ENCODE results near the gene PIP4K2C. TPM values are rescaled to one million over a fixed set of nuclear protein-coding genes. Genes with fewer than 3 reads are reported as not detected.
"Not testable (repeated sequence)": the region's sequence is repeated elsewhere in the genome, so short reads cannot be mapped to it uniquely, and the experiment has no call there.

PIP4K2C gene
- total RNA-seq, 1 donor from 2014 or later, result 24.6 TPM

DNA sequence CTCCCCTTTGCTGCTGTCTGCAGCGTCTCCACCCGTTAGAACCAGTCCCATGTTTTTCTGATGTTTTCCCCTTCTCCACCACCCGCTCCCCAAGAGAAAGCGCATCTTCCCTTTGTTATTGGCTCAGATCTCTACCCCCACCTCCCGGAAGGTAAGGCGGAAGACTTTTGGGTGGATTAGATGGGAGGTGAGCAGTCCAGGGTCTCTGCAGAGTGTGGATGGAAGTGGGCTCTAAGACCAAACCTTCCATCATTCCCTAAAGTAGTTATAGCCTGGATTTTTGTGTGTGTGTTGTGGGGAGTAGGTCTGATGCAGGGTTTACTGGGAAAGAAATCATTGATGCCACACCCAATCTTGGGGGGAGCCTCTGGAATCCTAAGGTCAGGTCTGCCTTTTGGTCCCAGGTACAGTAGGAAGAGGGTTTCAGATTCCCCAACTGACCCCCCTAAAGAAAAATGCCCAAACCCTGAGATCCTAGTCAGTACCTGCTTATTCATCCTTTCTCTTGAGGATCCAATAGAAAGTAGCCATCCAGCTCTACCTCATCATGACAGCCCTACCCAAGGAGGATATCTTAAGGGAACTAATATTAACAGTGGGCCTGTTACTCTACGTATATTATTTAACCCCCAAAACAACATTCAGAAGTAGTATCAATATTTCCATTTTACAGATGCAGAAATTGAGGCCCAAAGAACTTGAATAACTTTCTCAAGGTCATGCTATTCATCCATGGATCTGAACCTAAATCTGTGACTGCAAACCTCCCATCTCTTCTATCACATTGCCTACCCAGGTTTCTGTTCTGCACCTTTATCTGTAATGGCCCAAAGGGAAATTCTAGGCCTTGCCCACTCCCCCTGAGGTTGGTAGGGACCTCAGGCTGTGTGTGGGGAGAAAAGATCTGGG, 40.1 kb upstream of the PIP4K2C start:
- intact Hi-C loops (cut with micrococcal nuclease), result no loop called here
- peaks cover 7% of the 10 kb centered on the region for H3K36me3 Mint-ChIP-seq (ENCODE audit: low read depth)
- H3K27ac Mint-ChIP-seq, result no peak overlapping the region
- H3K4me1 Mint-ChIP-seq (ENCODE audit: low read depth), result peaks cover 33% of the 10 kb centered on the region
- peaks cover 18% of the 10 kb centered on the region for H3K27me3 Mint-ChIP-seq (ENCODE audit: low read depth)
- H3K9me3 Mint-ChIP-seq, result no peaks in the 10 kb centered on the region
- DNase-seq (ENCODE audit: low spot score), result no peak
- H3K4me3 Mint-ChIP-seq (ENCODE audit: low read depth), result peak overlapping the region; percentile 63

DNA sequence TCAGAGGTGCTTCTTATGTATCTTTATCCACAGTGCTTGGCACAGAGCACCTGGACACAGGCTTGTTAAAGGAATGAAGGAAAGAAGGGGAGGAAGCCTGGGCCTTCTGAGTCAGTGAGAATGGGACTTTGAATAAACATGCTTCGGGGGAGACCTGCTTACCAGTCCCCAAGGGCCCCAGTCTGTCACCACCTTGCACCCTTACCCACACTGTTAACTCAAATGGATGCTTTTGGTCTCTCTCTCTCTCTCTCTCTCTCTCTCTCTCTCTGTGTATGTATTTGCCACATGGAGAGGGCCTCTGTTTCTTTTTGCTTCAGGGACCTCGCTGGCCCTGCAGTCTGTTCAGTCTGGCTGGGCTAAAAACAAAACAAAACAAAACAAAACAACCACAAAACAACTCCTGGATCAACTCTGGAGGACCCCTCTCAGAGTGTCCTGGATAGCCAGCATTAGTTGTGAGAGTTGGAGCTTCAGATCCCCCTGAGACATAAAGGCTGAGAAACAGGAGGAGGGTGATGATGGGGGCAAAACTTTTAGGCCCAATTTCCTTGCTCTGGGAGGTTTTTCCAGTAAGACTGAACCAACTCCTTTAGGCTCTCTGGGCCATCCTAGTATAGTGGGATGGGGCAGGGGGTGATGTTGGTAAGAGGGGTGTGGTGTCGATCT, 39.2 kb upstream of the PIP4K2C start:
- peak overlapping the region; percentile 37 for H3K27ac Mint-ChIP-seq
- intact Hi-C loops (cut with micrococcal nuclease), result no loop called here
- H3K27me3 Mint-ChIP-seq (ENCODE audit: low read depth), result peaks cover 19% of the 10 kb centered on the region
- peak overlapping the region; percentile 3 for H3K4me3 Mint-ChIP-seq (ENCODE audit: low read depth)
- H3K36me3 Mint-ChIP-seq (ENCODE audit: low read depth), result no peaks in the 10 kb centered on the region
- peaks cover 27% of the 10 kb centered on the region for H3K4me1 Mint-ChIP-seq (ENCODE audit: low read depth)
- H3K9me3 Mint-ChIP-seq, result no peaks in the 10 kb centered on the region
- no peak for DNase-seq (ENCODE audit: low spot score)

DNA sequence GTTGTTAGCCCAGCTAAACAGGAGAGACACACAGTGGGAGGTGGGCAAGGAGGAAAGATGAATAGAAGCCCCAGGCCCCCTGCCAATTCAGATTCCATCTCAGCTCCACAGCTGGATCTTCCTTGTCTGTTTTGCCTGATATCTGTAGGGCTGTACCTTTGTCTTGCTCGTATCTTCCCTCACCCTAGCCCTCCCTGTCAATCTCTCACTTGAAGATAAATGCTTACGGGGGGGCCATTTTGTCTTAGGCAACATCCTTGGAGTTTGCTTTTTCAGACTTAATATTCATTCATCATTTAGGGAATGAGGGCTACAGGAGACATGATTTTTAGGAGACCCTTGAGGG, 38.7 kb upstream of the PIP4K2C start:
- Mint-ChIP-seq H3K4me3 (ENCODE audit: low read depth) (no peak overlapping the region), H3K4me1 (ENCODE audit: low read depth) (peaks cover 24% of the 10 kb centered on the region), H3K9me3 (no peaks in the 10 kb centered on the region), H3K27ac (no peak overlapping the region), H3K36me3 (ENCODE audit: low read depth) (no peaks in the 10 kb centered on the region), H3K27me3 (ENCODE audit: low read depth) (peaks cover 19% of the 10 kb centered on the region)
- no peak for DNase-seq (ENCODE audit: low spot score)
- intact Hi-C loops (cut with micrococcal nuclease), result no loop called here

DNA sequence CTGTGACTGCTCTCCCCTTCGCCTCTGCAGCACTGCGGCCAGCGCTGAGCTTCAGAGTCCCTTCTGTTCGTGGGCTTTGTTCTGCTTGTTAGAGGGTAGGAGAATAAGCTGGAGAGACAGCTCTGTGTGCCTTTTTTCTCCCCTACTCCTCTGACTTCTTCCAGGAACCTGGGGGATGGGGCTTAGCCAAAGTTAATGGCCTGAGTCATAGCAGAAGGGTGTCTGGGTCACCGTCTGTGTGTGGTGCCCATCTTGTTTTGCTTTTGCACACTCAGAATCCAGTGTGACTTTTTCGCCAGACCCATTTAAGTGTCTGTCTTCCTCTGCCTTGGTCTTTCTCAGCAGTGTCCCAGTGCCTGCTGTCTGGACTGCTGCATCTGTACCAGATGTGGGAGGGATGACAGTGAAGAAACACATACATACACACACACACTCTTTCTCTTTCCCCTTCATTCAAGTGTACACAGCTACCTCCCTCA, 38.1 kb upstream of the PIP4K2C start:
- peaks cover 17% of the 10 kb centered on the region for H3K27me3 Mint-ChIP-seq (ENCODE audit: low read depth)

DNA sequence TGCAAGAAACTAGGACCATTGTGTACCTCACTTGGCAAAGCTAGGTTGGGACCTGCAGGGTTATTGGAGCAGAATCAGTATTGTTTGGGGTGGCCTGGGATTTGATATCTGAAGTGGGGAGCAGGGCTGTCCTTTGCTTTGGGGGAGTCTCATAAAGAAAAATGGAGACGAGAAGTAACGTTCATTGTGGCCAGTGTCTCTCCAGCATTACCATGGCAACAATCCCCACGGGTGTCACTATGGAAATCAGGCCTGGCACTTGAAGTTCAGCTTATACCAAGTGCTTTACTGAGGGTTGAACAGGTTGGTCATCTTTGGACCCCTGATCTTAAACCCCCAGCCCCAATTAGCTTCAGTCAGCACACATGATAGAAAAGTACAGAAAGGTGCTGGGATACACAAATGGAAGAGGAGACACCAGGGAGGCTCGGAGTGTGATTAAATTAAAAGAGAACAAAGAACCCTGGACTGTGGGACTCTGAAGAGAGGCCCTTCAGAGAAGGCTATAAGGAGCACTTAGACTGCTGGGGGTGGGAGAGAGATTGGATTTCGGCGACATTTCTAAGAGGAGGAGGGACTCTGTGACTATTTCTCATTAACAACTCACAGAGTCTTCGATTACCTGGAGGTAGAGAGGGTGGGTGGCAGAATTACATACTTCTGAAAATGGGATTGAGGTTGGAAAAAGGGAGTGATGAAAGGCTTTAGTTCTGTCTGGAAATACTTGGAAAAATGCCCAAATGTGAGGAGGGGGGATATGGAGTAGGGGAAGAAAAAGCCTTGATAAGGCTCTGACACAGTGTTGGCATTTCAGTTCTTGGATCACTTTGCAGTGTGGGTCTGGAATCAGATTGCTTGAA, 37.4 kb upstream of the PIP4K2C start:
- Mint-ChIP-seq H3K9me3 (no peaks in the 10 kb centered on the region), H3K4me3 (ENCODE audit: low read depth) (no peak overlapping the region), H3K4me1 (ENCODE audit: low read depth) (peaks cover 18% of the 10 kb centered on the region), H3K27me3 (ENCODE audit: low read depth) (peaks cover 16% of the 10 kb centered on the region), H3K27ac (no peak overlapping the region), H3K36me3 (ENCODE audit: low read depth) (no peaks in the 10 kb centered on the region)
- DNase-seq (ENCODE audit: low spot score), result no peak
- intact Hi-C loops (cut with micrococcal nuclease), result no loop called here

More for the DNA sequence above, 38.1 kb upstream of the PIP4K2C start:
- Mint-ChIP-seq H3K36me3 (ENCODE audit: low read depth) (no peaks in the 10 kb centered on the region), H3K4me3 (ENCODE audit: low read depth) (no peak overlapping the region), H3K27ac (no peak overlapping the region), H3K9me3 (no peaks in the 10 kb centered on the region), H3K4me1 (ENCODE audit: low read depth) (peaks cover 20% of the 10 kb centered on the region)
- intact Hi-C loops (cut with micrococcal nuclease), result no loop called here
- no peak for DNase-seq (ENCODE audit: low spot score)

DNA sequence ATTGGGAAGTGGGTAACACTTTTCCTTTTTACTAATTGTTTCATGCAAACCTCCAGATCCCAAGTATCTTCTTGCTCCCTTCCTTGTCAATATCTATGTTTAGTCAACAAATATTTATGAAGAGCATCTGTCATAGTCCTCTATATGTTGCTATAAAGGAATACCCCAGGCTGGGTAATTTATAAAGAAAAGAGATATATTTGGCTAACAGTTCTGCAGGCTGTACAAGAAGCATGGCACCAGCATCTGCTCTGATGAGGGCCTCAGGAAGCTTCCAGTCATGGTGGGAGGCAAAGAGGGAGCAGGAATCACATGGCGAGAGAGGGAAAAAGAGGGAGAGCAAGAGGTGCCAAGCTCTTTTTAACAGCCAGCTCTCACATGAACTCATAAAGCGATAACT, 36.5 kb upstream of the PIP4K2C start:
- Mint-ChIP-seq H3K9me3 (no peaks in the 10 kb centered on the region), H3K27me3 (ENCODE audit: low read depth) (peaks cover 8% of the 10 kb centered on the region), H3K4me3 (ENCODE audit: low read depth) (no peak overlapping the region), H3K27ac (no peak overlapping the region), H3K36me3 (ENCODE audit: low read depth) (no peaks in the 10 kb centered on the region), H3K4me1 (ENCODE audit: low read depth) (peaks cover 11% of the 10 kb centered on the region)
- intact Hi-C loops (cut with micrococcal nuclease), result no loop called here
- DNase-seq (ENCODE audit: low spot score), result no peak

DNA sequence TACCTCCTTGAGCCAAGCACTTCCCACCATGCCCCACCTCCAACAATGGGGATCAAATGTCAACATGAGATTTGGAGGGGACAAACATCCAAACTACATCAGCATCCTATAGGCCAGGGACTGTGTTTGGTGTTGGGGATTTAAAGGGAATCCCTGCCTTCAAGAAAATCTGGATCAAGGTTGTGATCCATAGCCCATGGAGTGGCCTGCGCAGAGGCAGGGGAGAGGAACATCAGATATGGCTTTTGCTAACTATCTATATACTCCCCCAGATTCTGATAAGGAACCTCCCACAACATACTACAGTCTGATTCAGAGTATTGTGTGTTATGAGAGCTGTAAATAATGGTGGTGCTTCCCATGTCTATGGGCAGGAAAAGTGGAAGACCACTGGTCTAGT, 36.1 kb upstream of the PIP4K2C start:
- H3K27ac Mint-ChIP-seq, result no peak overlapping the region
- H3K27me3 Mint-ChIP-seq (ENCODE audit: low read depth), result peaks cover 8% of the 10 kb centered on the region
- no peaks in the 10 kb centered on the region for H3K9me3 Mint-ChIP-seq
- no peaks in the 10 kb centered on the region for H3K36me3 Mint-ChIP-seq (ENCODE audit: low read depth)
- intact Hi-C loops (cut with micrococcal nuclease), result no loop called here
- H3K4me3 Mint-ChIP-seq (ENCODE audit: low read depth), result no peak overlapping the region
- no peak for DNase-seq (ENCODE audit: low spot score)
- peaks cover 10% of the 10 kb centered on the region for H3K4me1 Mint-ChIP-seq (ENCODE audit: low read depth)

DNA sequence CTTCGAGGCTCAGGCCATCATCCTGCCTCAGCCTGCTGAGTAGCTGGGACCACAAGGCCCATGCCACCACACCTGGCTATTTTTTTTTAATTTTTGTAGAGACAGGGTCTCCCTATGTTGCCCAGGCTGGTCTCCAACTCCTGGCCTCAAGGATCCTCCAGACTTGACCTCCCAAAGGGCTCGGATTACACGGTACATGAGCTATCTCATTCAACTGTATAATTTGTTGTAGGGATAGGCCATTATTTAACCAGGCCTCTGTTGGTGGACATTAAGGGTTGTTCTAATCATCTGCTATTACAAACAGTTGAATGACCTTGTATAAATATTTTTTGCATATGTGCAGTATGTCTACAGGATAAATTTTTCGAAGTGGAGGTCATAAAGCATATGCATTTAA, 32.1 kb upstream of the PIP4K2C start:
- H3K4me1 Mint-ChIP-seq (ENCODE audit: low read depth), result no peaks in the 10 kb centered on the region
- no peak overlapping the region for H3K4me3 Mint-ChIP-seq (ENCODE audit: low read depth)
- DNase-seq (ENCODE audit: low spot score), result no peak
- peaks cover 12% of the 10 kb centered on the region for H3K27me3 Mint-ChIP-seq (ENCODE audit: low read depth)
- no peaks in the 10 kb centered on the region for H3K36me3 Mint-ChIP-seq (ENCODE audit: low read depth)
- no peak overlapping the region for H3K27ac Mint-ChIP-seq
- H3K9me3 Mint-ChIP-seq, result no peaks in the 10 kb centered on the region
- intact Hi-C loops (cut with micrococcal nuclease), result no loop called here

DNA sequence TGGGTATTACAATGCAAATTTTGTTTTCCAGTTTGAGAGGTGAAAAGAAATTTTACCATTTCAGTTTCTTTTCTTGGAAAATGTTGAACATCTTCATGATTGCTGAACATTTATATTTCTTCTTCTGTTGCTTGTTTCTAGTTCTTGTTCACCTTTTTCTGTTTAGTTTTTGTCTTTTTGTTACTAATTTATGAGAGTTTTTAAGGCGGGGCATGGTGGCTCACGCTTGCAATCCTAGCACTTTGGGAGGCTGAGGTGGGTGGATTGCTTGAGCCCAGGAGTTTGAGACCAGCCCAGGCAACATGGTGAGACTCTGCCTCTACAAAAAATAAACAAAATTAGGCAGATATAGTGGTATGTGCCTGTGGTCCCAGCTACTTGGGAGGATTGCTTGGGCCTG, 30.5 kb upstream of the PIP4K2C start:
- H3K9me3 Mint-ChIP-seq, result no peaks in the 10 kb centered on the region
- H3K27me3 Mint-ChIP-seq (ENCODE audit: low read depth), result peaks cover 11% of the 10 kb centered on the region
- no peaks in the 10 kb centered on the region for H3K36me3 Mint-ChIP-seq (ENCODE audit: low read depth)
- H3K4me1 Mint-ChIP-seq (ENCODE audit: low read depth), result no peaks in the 10 kb centered on the region
- H3K4me3 Mint-ChIP-seq (ENCODE audit: low read depth), result no peak overlapping the region
- DNase-seq (ENCODE audit: low spot score), result no peak
- no peak overlapping the region for H3K27ac Mint-ChIP-seq
- intact Hi-C loops (cut with micrococcal nuclease), result no loop called here

DNA sequence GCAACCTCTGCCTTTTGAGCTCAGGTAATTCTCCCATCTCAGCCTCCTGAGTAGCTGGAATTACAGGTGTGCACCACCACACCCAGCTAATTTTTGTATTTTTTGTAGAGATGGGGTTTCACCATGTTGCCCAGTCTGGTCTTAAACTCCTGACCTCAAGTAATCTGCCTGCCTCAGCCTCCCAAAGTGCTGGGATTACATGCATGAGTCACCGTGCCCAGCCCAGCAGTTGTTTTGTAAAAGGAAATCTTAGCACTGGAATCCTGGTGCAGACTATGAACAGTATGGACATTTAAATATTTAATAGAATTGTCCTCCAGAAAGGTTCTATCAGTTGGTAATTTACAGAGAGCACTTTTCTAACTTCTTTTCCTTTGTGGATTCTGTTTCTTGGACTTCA, 29.9 kb upstream of the PIP4K2C start:
- H3K9me3 Mint-ChIP-seq; H3K27ac Mint-ChIP-seq; H3K4me1 Mint-ChIP-seq (ENCODE audit: low read depth); H3K36me3 Mint-ChIP-seq (ENCODE audit: low read depth); H3K4me3 Mint-ChIP-seq (ENCODE audit: low read depth); DNase-seq (ENCODE audit: low spot score); intact Hi-C loops (cut with micrococcal nuclease): not testable (repeated sequence)
- peaks cover 11% of the 10 kb centered on the region for H3K27me3 Mint-ChIP-seq (ENCODE audit: low read depth)

DNA sequence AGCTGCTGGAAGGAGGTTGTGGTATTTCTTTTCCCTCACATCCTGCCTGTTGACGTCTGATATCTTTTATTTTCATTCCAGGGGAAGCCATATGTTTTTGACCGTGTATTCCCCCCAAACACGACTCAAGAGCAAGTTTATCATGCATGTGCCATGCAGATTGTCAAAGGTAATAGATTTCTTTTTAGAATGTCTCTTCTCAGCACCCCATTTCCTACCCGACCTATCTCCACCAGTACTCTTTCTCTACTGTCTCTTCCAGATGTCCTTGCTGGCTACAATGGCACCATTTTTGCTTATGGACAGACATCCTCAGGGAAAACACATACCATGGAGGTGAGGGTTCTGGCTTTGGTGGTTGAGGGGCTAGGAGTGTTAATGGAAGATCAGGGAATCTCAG, 27.6 kb upstream of the PIP4K2C start:
- Mint-ChIP-seq H3K36me3 (ENCODE audit: low read depth) (no peaks in the 10 kb centered on the region), H3K9me3 (no peaks in the 10 kb centered on the region), H3K4me3 (ENCODE audit: low read depth) (no peak overlapping the region), H3K27ac (no peak overlapping the region), H3K4me1 (ENCODE audit: low read depth) (no peaks in the 10 kb centered on the region), H3K27me3 (ENCODE audit: low read depth) (peaks cover 9% of the 10 kb centered on the region)
- intact Hi-C loops (cut with micrococcal nuclease), result no loop called here
- DNase-seq (ENCODE audit: low spot score), result no peak

DNA sequence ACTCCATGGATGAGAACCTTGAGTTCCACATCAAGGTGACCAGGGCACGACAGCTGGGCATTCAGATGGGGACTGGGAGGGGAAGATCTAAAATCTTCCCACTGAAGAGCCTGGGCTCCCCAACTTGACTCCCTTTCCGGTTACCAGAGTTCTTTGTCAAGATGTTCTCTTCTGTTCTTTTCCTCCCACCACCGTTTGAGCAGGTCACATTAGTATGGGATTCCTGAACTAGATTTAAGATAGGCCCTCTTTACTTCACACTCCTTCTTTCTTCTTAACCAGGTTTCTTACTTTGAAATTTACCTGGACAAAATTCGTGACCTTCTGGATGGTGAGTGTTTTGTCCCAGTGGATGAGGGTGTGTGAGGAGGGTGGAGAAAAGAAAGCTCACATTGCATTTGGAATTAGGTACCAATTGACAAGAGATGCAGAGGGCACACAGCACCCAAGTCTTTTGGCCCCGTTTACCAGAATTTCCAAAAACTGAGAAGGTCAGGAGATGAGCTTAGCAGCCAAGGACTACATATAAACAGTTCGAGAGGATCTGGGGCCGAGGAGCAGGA, 26.7 kb upstream of the PIP4K2C start:
- Mint-ChIP-seq H3K4me3 (ENCODE audit: low read depth) (no peak overlapping the region), H3K27me3 (ENCODE audit: low read depth) (peaks cover 9% of the 10 kb centered on the region), H3K9me3 (no peaks in the 10 kb centered on the region), H3K27ac (no peak overlapping the region), H3K36me3 (ENCODE audit: low read depth) (no peaks in the 10 kb centered on the region), H3K4me1 (ENCODE audit: low read depth) (no peaks in the 10 kb centered on the region)
- DNase-seq (ENCODE audit: low spot score), result no peak
- intact Hi-C loops (cut with micrococcal nuclease), result no loop called here

All from activated T-helper 2 cell treated with anti-CD3 and anti-CD28 coated beads, Interferon-gamma antibody, Interleukin-2, Interleukin-4, amounts not matched to agents 10 μg/mL and 5 μg/mL and 100 μg/mL, durations not matched to agents 14 hours and 24 hours and 36 hours (primary cell).